ENCODE data around the gene NUDCD3. TPM values are rescaled to one million over a fixed set of nuclear protein-coding genes. Genes with fewer than 3 reads are reported as not detected.

Gene NUDCD3
- total RNA-seq, 1 donor from 2014 or later, result 43.5 TPM

GRCh38 chr7:44347546-44348114 is 142.8 kb downstream of the NUDCD3 start:
- TF ChIP-seq CTCF (conservative IDR thresholded peaks at IDR 0.05; ENCODE audit: low read depth, low read length), result no peak
- no peak for DNase-seq (ENCODE audit: low read depth)
- no peak overlapping the region for H3K4me3 ChIP-seq (ENCODE audit: low read depth, low read length)

GRCh38 chr7:44346063-44346462 is 144.4 kb downstream of the NUDCD3 start:
- no peak for DNase-seq (ENCODE audit: low read depth)
- no peak overlapping the region for H3K4me3 ChIP-seq (ENCODE audit: low read depth, low read length)
- TF ChIP-seq CTCF (conservative IDR thresholded peaks at IDR 0.05; ENCODE audit: low read depth, low read length), result no peak

- no peak for DNase-seq (ENCODE audit: low read depth)
- TF ChIP-seq CTCF (conservative IDR thresholded peaks at IDR 0.05; ENCODE audit: low read depth, low read length), result no peak
- H3K4me3 ChIP-seq (ENCODE audit: low read depth, low read length), result no peak overlapping the region
Observed at GRCh38 chr7:44341401-44341800, 149.1 kb downstream of the NUDCD3 start.

GRCh38 chr7:44338600-44338999 is 151.9 kb downstream of the NUDCD3 start:
- DNase-seq (ENCODE audit: low read depth), result no peak
- no peak for TF ChIP-seq CTCF (conservative IDR thresholded peaks at IDR 0.05; ENCODE audit: low read depth, low read length)
- H3K4me3 ChIP-seq (ENCODE audit: low read depth, low read length), result no peak overlapping the region

GRCh38 chr7:44336491-44336890 is 154.0 kb downstream of the NUDCD3 start:
- no peak for TF ChIP-seq CTCF (conservative IDR thresholded peaks at IDR 0.05; ENCODE audit: low read depth, low read length)
- no peak for DNase-seq (ENCODE audit: low read depth)
- no peak overlapping the region for H3K4me3 ChIP-seq (ENCODE audit: low read depth, low read length)

- TF ChIP-seq CTCF (conservative IDR thresholded peaks at IDR 0.05; ENCODE audit: low read depth, low read length), result no peak
- DNase-seq (ENCODE audit: low read depth), result no peak
- H3K4me3 ChIP-seq (ENCODE audit: low read depth, low read length), result no peak overlapping the region
Observed at GRCh38 chr7:44335184-44335583, 155.3 kb downstream of the NUDCD3 start.

- no peak for DNase-seq (ENCODE audit: low read depth)
- H3K4me3 ChIP-seq (ENCODE audit: low read depth, low read length), result no peak overlapping the region
- TF ChIP-seq CTCF (conservative IDR thresholded peaks at IDR 0.05; ENCODE audit: low read depth, low read length), result no peak
Observed at GRCh38 chr7:44334734-44335097, 155.7 kb downstream of the NUDCD3 start.
